ENCODE data around the gene HLCS. TPM values are rescaled to one million over a fixed set of nuclear protein-coding genes. Genes with fewer than 3 reads are reported as not detected.

The HLCS gene
- total RNA-seq, 2 donors from 2014 or later, result 17.5 to 29.3 TPM

DNA sequence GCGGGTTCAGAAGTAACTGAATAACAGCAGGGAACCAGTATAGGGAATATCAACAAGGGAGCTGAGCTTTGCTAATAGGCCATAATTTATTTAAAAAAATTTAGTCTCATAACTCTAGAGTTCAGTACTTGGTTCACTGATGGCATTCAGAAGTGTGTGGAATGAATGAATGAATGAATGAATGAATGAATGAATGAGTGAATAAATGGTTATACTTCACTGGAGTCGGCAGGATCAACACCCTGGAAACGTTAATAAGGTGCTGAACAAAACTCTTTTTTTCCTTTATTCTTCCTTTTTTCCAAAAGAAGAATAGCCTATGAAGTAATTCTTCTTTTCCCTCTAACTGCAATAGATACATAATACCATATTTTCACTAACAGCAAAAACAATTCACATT, 138.3 kb downstream of the HLCS start:
- H3K36me3 ChIP-seq, result no peaks in the 10 kb centered on the region
- H3K27me3 ChIP-seq (replicated peaks; ENCODE audit: insufficient read depth), result no peaks in the 10 kb centered on the region
- H3K4me1 ChIP-seq (ENCODE audit: control insufficient read depth in 1 of 2, low read depth in 2 of 2), result no peaks in the 10 kb centered on the region
- no peaks in the 10 kb centered on the region for H3K9me3 ChIP-seq
- H3K27ac ChIP-seq, result no peak overlapping the region
- TF ChIP-seq, protein P1, sequence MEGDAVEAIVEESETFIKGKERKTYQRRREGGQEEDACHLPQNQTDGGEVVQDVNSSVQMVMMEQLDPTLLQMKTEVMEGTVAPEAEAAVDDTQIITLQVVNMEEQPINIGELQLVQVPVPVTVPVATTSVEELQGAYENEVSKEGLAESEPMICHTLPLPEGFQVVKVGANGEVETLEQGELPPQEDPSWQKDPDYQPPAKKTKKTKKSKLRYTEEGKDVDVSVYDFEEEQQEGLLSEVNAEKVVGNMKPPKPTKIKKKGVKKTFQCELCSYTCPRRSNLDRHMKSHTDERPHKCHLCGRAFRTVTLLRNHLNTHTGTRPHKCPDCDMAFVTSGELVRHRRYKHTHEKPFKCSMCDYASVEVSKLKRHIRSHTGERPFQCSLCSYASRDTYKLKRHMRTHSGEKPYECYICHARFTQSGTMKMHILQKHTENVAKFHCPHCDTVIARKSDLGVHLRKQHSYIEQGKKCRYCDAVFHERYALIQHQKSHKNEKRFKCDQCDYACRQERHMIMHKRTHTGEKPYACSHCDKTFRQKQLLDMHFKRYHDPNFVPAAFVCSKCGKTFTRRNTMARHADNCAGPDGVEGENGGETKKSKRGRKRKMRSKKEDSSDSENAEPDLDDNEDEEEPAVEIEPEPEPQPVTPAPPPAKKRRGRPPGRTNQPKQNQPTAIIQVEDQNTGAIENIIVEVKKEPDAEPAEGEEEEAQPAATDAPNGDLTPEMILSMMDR (IDR thresholded peaks at IDR 0.05), result no peak
- DNase-seq (ENCODE audit: low spot score) (no peak), ATAC-seq (ENCODE audit: insufficient number of reproducible peaks, low FRiP score, low read depth) (no peak)
- no peak overlapping the region for H3K4me3 ChIP-seq

DNA sequence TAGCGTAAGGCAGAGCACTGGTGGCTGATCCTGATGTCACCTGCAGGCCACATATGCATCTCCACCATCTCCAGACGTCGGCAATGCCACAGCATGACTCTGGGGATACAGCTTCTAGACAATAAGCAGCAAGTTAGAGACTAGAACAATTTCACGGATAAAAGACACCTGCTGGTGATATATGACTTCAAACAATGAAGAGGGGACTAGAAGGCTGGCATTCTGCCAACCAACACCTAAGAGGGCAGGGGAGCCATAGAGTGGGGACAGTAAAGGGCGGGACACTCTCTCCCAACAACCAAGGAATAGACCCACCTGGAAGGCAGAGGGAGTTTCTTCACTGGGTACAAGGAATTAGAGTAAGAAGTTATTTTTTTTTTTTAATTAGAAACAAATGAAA, 140.8 kb downstream of the HLCS start:
- ATAC-seq (ENCODE audit: insufficient number of reproducible peaks, low FRiP score, low read depth), result no peak
- no peaks in the 10 kb centered on the region for H3K27me3 ChIP-seq (replicated peaks; ENCODE audit: insufficient read depth)
- TF ChIP-seq, protein P1 (IDR thresholded peaks at IDR 0.05), result no peak
- H3K27ac ChIP-seq, result no peak overlapping the region
- DNase-seq (ENCODE audit: low spot score), result no peak
- no peaks in the 10 kb centered on the region for H3K4me1 ChIP-seq (ENCODE audit: control insufficient read depth in 1 of 2, low read depth in 2 of 2)
- H3K4me3 ChIP-seq, result no peak overlapping the region
- H3K36me3 ChIP-seq, result no peaks in the 10 kb centered on the region
- no peaks in the 10 kb centered on the region for H3K9me3 ChIP-seq

DNA sequence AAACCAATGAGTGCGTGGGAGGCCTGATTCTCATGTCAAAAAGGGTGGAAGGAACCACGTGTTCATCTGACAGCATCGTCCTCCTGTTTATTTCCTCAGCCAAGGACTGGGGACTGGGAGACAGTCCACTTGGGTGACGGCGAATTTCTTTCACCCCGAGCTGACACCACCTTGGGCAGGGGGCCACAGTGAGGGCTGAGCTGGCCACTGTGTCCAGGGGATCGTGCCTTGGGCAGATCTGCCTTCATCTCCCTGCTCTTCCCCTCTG, 145.5 kb downstream of the HLCS start:
- Histone ChIP-seq H3K9me3 (no peaks in the 10 kb centered on the region), H3K4me3 (no peak overlapping the region), H3K36me3 (no peaks in the 10 kb centered on the region), H3K4me1 (ENCODE audit: control insufficient read depth in 1 of 2, low read depth in 2 of 2) (no peaks in the 10 kb centered on the region), H3K27me3 (replicated peaks; ENCODE audit: insufficient read depth) (no peaks in the 10 kb centered on the region), H3K27ac (no peak overlapping the region)
- DNase-seq (ENCODE audit: low spot score), result no peak
- TF ChIP-seq, protein P1 (IDR thresholded peaks at IDR 0.05), result no peak
- no peak for ATAC-seq (ENCODE audit: insufficient number of reproducible peaks, low FRiP score, low read depth)

DNA sequence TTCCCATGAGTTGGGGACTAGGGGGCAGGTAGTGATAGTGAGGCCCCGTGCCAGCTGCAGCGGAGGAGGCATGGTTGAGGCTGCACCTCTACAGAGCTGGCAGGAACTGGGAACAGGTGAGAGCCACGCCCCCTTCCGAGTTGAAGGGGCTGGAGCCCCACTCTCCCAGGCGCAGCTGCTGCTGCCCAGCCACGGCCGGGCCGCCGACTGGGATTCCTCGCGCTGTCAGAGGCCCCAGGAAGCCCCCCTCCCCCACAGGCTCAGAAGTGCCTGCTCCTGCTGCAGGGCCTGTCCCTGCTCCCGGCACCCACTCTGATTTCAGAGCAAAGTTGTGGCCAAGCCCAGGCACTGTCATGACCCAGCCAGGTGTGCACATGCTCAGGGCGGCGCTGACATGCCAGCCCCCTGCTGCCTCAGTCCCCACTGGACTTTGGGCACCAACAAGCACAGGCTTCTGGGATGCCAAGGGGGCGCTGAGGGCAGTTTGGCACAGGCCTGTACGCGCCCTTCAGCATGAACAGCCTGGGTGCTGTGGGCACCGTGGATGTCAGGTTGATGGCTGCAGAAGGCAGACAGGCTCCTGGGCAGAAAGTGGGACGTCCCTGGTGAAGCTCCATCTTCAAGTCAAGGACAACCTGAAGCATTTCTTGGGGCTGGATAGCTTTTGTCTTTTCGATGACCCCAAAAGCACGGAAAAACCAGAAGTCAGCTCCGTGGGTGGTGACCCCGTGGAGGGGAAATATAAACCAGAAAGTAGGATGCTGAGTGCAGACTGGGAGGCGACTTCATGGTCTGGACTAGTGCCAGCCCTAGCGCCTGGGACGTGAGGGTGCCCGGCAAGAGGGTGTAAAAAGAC, 146.1 kb downstream of the HLCS start:
- no peak for DNase-seq (ENCODE audit: low spot score)
- ATAC-seq (ENCODE audit: insufficient number of reproducible peaks, low FRiP score, low read depth), result no peak
- TF ChIP-seq, protein P1 (IDR thresholded peaks at IDR 0.05), result no peak
- no peak overlapping the region for H3K4me3 ChIP-seq
- H3K36me3 ChIP-seq, result no peaks in the 10 kb centered on the region
- no peak overlapping the region for H3K27ac ChIP-seq
- no peaks in the 10 kb centered on the region for H3K4me1 ChIP-seq (ENCODE audit: control insufficient read depth in 1 of 2, low read depth in 2 of 2)
- no peaks in the 10 kb centered on the region for H3K9me3 ChIP-seq
- H3K27me3 ChIP-seq (replicated peaks; ENCODE audit: insufficient read depth), result no peaks in the 10 kb centered on the region

DNA sequence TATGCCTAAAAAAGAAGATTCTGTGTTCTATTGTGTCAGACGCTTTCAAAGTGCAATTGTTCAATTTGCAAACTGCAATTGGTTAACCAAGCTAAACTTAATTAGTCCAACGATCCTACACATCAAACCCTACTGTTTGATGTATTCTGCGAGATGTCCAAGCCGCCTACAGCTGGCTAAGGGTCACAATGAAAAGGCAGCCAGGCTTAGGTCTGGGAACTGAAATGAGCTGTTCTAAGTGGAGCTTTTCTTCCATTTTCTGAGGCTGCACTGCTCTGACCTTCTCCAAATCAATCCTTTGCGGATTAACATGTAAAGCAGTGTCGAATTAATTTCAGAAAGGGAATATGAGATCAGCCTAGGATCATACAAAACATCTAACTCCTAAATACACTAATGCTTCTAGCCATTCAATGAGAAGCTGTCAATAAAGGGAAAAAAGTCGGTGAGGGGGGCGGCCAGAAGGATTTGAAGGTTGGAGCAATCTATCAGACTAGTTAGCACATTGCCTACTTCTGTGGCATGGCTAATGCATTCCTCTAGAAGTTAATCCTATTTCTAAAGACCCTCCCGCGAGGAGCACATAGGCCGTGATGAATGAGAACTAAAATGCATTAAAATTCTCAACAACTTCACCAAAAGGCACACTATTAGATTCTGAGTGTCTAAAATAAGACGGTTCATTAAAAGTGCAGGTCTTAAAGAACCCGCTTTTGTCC, 148.6 kb downstream of the HLCS start:
- TF ChIP-seq, protein P1 (IDR thresholded peaks at IDR 0.05), result no peak
- ATAC-seq (ENCODE audit: insufficient number of reproducible peaks, low FRiP score, low read depth), result no peak

More for the DNA sequence above, 148.6 kb downstream of the HLCS start:
- Histone ChIP-seq H3K27ac (no peak overlapping the region), H3K4me1 (ENCODE audit: control insufficient read depth in 1 of 2, low read depth in 2 of 2) (peaks cover 0 to 2% of the 10 kb centered on the region in 2 donors), H3K4me3 (no peak overlapping the region), H3K36me3 (no peaks in the 10 kb centered on the region), H3K9me3 (no peaks in the 10 kb centered on the region), H3K27me3 (replicated peaks; ENCODE audit: insufficient read depth) (no peaks in the 10 kb centered on the region)
- DNase-seq (ENCODE audit: low spot score), result no peak

Data from thoracic aorta (tissue), 2 donors.